Neural progenitor cell (in vitro differentiated cells): Measurements from ENCODE around the gene EAF2. TPM values are rescaled to one million over a fixed set of nuclear protein-coding genes. Genes with fewer than 3 reads are reported as not detected.
A peak's percentile ranks its signal among the peaks of the same experiment; 100 is the strongest.

Experiments
- DNase-seq: peaks from one replicate; pipeline ENCODE4 v3.0.0-alpha.2; 2016; ENCODE audit warnings: low spot score
- H2AFZ ChIP-seq: fragments of 200-600 bp; sonication (generic); replicated peaks from 2 replicates; pipeline ENCODE4 v1.6.1; 2016; ENCODE audit warnings: antibody characterized with exemption
- H3F3A ChIP-seq: fragments of 200-600 bp; sonication (generic); 2 replicates; pipeline ENCODE4 v1.6.1; 2016; ENCODE audit warnings: antibody characterized with exemption, low read depth
- H3K27ac ChIP-seq: fragments of 200-600 bp; sonication (generic); 2 replicates; pipeline ENCODE4 v1.5.1; 2016; ENCODE audit warnings: mild to moderate bottlenecking
- H3K27me3 ChIP-seq: fragments of 200-600 bp; sonication (generic); 2 replicates; pipeline ENCODE4 v1.6.1; 2016; ENCODE audit warnings: mild to moderate bottlenecking, moderate library complexity
- H3K36me3 ChIP-seq: fragments of 200-600 bp; sonication (generic); 2 replicates; pipeline ENCODE4 v1.5.1; 2016
- H3K4me1 ChIP-seq: fragments of 200-600 bp; sonication (generic); 2 replicates; pipeline ENCODE4 v1.6.1; 2016; ENCODE audit warnings: mixed run types
- H3K4me2 ChIP-seq: fragments of 200-600 bp; sonication (generic); 2 replicates; pipeline ENCODE4 v1.6.1; 2016
- H3K4me3 ChIP-seq: fragments of 200-600 bp; sonication (generic); 2 replicates; pipeline ENCODE4 v1.5.1; 2016
- H3K79me2 ChIP-seq: fragments of 200-600 bp; sonication (generic); 2 replicates; pipeline ENCODE4 v1.6.1; 2016; ENCODE audit warnings: low read depth
- H3K9ac ChIP-seq: fragments of 200-600 bp; sonication (generic); 2 replicates; pipeline ENCODE4 v1.6.1; 2016
- H3K9me3 ChIP-seq: fragments of 200-600 bp; sonication (generic); 2 replicates; pipeline ENCODE4 v1.5.1; 2016; ENCODE audit warnings: low read depth
- H4K20me1 ChIP-seq: fragments of 200-600 bp; sonication (generic); 2 replicates; pipeline ENCODE4 v1.6.1; 2016; ENCODE audit warnings: low read depth
- H3K27ac Mint-ChIP-seq: 3 replicates; pipeline ENCODE4 v1.8.0; 2021; ENCODE audit warnings: mixed read lengths
- H3K27me3 Mint-ChIP-seq: 2 replicates; pipeline ENCODE4 v1.8.0; 2022; ENCODE audit warnings: low read depth, mild to moderate bottlenecking, inconsistent platforms, moderate library complexity, mixed read lengths; ENCODE audit not compliant: insufficient read depth
- H3K36me3 Mint-ChIP-seq: 3 replicates; pipeline ENCODE4 v1.8.0; 2021; ENCODE audit warnings: mixed read lengths
- H3K4me1 Mint-ChIP-seq: 3 replicates; pipeline ENCODE4 v1.8.0; 2021; ENCODE audit warnings: mixed read lengths
- H3K4me3 Mint-ChIP-seq: 3 replicates; pipeline ENCODE4 v1.8.0; 2021; ENCODE audit warnings: mild to moderate bottlenecking, moderate library complexity, mixed read lengths
- H3K9me3 Mint-ChIP-seq: 3 replicates; pipeline ENCODE4 v1.8.0; 2020; ENCODE audit warnings: mixed read lengths
- CTCF ChIP-seq: fragments of 200-600 bp; sonication (generic); IDR thresholded peaks from 2 replicates; pipeline ENCODE4 v1.5.1; 2017; ENCODE audit warnings: antibody characterized with exemption, mild to moderate bottlenecking
- EZH2 ChIP-seq: fragments of 200-600 bp; sonication (generic); IDR thresholded peaks from 2 replicates; pipeline ENCODE4 v1.6.1; 2017; ENCODE audit warnings: antibody characterized with exemption, mild to moderate bottlenecking, moderate library complexity
- EZH2phosphoT487 ChIP-seq: fragments of 200-600 bp; sonication (generic); IDR thresholded peaks from 2 replicates; pipeline ENCODE4 v1.6.1; 2017; ENCODE audit warnings: antibody characterized with exemption
- total RNA-seq: library from RNA; depleted of rRNA; stranded (reverse); fragments of >200 nt; gene quantifications from 2 replicates; pipeline ENCODE4 v1.2.3, GENCODE V29; 2015; ENCODE audit warnings: low replicate concordance

Gene EAF2
- total RNA-seq = 1.2 and 8.5 TPM in 2 replicates

GRCh38 chr3:121834671-121835464 is at the start of gene EAF2, which contains the start of gene IQCB1:
Gene EAF2 (plus strand): TSS chr3:121835209. CDS start chr3:121835286, 77 bp downstream.
Gene IQCB1 (minus strand): TSS chr3:121835060. CDS start chr3:121828960, 6,100 bp downstream.
- no peaks in the 10 kb centered on the region for H3F3A ChIP-seq
- H3K4me3 Mint-ChIP-seq = peak within 1 kb of the TSS; percentile 94
- peak within 1 kb of the TSS; percentile 76 for H3K4me3 ChIP-seq
- peak within 1 kb of the TSS; percentile 98 for H2AFZ ChIP-seq
- H3K4me1 Mint-ChIP-seq = peaks cover 13% of the 10 kb centered on the region
- H3K36me3 ChIP-seq = peaks cover 17% of the 10 kb centered on the region
- H3K79me2 ChIP-seq = peaks cover 30% of the 10 kb centered on the region
- H3K27ac Mint-ChIP-seq = peak within 1 kb of the TSS; percentile 87
- H4K20me1 ChIP-seq = no peaks in the 10 kb centered on the region
- no peak within 1 kb of the TSS for H3K27ac ChIP-seq
- no peaks in the 10 kb centered on the region for H3K27me3 Mint-ChIP-seq
- peaks cover 20% of the 10 kb centered on the region for H3K27me3 ChIP-seq
- H3K9ac ChIP-seq = peak within 1 kb of the TSS; percentile 51
- H3K4me2 ChIP-seq = peak within 1 kb of the TSS; percentile 76
- no peaks in the 10 kb centered on the region for H3K9me3 Mint-ChIP-seq
- H3K9me3 ChIP-seq = no peaks in the 10 kb centered on the region
- peaks cover 14% of the 10 kb centered on the region for H3K4me1 ChIP-seq
- peaks cover 15% of the 10 kb centered on the region for H3K36me3 Mint-ChIP-seq
- DNase-seq = peak; percentile 97
- TF ChIP-seq EZH2phosphoT487 = no peak
- TF ChIP-seq CTCF = peak; percentile 9
- TF ChIP-seq EZH2 = peak; percentile 2

- Histone ChIP-seq H3K36me3 (peaks cover 5% of the 10 kb centered on the region), H3K27me3 (no peaks in the 10 kb centered on the region), H3K4me1 (no peaks in the 10 kb centered on the region), H3K79me2 (no peaks in the 10 kb centered on the region), H3K4me2 (no peak overlapping the region), H3K9me3 (no peaks in the 10 kb centered on the region), H3F3A (no peaks in the 10 kb centered on the region), H3K4me3 (no peak overlapping the region), H3K9ac (no peak overlapping the region), H3K27ac (no peak overlapping the region), H2AFZ (no peak overlapping the region), H4K20me1 (no peaks in the 10 kb centered on the region)
- no peak overlapping the region for H3K27ac Mint-ChIP-seq
- no peak for DNase-seq
- H3K9me3 Mint-ChIP-seq = no peaks in the 10 kb centered on the region
- no peaks in the 10 kb centered on the region for H3K27me3 Mint-ChIP-seq
- no peak for TF ChIP-seq EZH2
- no peak for TF ChIP-seq EZH2phosphoT487
- TF ChIP-seq CTCF = no peak
- H3K36me3 Mint-ChIP-seq = peaks cover 14% of the 10 kb centered on the region
- H3K4me1 Mint-ChIP-seq = no peaks in the 10 kb centered on the region
- H3K4me3 Mint-ChIP-seq = no peak overlapping the region
These were observed 48.5 kb upstream of the EAF2 start for GRCh38 chr3:121786485-121786884.

- Histone ChIP-seq H3K79me2 (no peaks in the 10 kb centered on the region), H4K20me1 (no peaks in the 10 kb centered on the region), H3K4me2 (no peak overlapping the region), H3K36me3 (peaks cover 1% of the 10 kb centered on the region), H3F3A (no peaks in the 10 kb centered on the region), H3K9ac (no peak overlapping the region), H2AFZ (no peak overlapping the region), H3K9me3 (no peaks in the 10 kb centered on the region), H3K4me1 (no peaks in the 10 kb centered on the region), H3K27ac (no peak overlapping the region), H3K4me3 (no peak overlapping the region), H3K27me3 (no peaks in the 10 kb centered on the region)
- Mint-ChIP-seq H3K4me1 (no peaks in the 10 kb centered on the region), H3K36me3 (peaks cover 13% of the 10 kb centered on the region), H3K27me3 (no peaks in the 10 kb centered on the region), H3K27ac (no peak overlapping the region), H3K4me3 (no peak overlapping the region), H3K9me3 (no peaks in the 10 kb centered on the region)
- no peak for DNase-seq
- no peak for TF ChIP-seq CTCF
- no peak for TF ChIP-seq EZH2phosphoT487
- TF ChIP-seq EZH2 = no peak
These were observed 41.9 kb upstream of the EAF2 start for GRCh38 chr3:121793078-121793477.
